ENCODE data around the gene CLEC4M.

DNA sequence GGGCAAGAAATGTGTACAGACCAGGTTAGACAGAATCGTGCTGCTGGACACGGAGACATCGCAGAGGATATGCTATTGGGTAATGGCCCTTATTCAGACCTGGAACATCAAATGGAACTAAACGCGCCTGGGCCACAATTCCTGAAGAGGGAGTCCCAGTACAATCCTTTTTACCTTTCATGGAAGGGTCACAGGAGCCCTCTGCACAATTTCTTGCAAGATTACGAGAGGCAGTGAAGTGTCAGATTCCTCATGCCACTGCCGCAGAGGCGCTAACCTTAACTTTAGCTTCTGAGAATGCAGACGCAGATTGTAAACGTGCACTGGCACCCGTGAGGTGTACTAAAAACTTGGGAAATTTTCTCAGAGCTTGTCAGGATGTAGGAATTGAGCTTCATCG is 18.1 kb downstream of the CLEC4M start:
- TF ChIP-seq, protein P1, sequence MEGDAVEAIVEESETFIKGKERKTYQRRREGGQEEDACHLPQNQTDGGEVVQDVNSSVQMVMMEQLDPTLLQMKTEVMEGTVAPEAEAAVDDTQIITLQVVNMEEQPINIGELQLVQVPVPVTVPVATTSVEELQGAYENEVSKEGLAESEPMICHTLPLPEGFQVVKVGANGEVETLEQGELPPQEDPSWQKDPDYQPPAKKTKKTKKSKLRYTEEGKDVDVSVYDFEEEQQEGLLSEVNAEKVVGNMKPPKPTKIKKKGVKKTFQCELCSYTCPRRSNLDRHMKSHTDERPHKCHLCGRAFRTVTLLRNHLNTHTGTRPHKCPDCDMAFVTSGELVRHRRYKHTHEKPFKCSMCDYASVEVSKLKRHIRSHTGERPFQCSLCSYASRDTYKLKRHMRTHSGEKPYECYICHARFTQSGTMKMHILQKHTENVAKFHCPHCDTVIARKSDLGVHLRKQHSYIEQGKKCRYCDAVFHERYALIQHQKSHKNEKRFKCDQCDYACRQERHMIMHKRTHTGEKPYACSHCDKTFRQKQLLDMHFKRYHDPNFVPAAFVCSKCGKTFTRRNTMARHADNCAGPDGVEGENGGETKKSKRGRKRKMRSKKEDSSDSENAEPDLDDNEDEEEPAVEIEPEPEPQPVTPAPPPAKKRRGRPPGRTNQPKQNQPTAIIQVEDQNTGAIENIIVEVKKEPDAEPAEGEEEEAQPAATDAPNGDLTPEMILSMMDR (IDR thresholded peaks at IDR 0.05), result no peak
- TF ChIP-seq POLR2A (IDR thresholded peaks at IDR 0.05), result no peak
